Measurements from ENCODE around the gene SCN11A.

Gene SCN11A

GRCh38 chr3:39050029-39050428 is 1.7 kb downstream of the SCN11A start:
- no peak for DNase-seq
- H3K36me3 ChIP-seq (ENCODE audit: control insufficient read depth, insufficient read depth, low read length), result no peaks in the 10 kb centered on the region
- no peak overlapping the region for H3K23ac ChIP-seq (ENCODE audit: low read length)
- H3K79me2 ChIP-seq (ENCODE audit: control insufficient read depth, insufficient read depth, low read length), result peaks cover 16% of the 10 kb centered on the region
- H2BK5ac ChIP-seq (ENCODE audit: low read length), result no peak overlapping the region
- no peak overlapping the region for H3K56ac ChIP-seq (ENCODE audit: low read length)
- no peaks in the 10 kb centered on the region for H3K4me1 ChIP-seq (ENCODE audit: control insufficient read depth, low read depth, low read length)
- no peak overlapping the region for H4K8ac ChIP-seq (ENCODE audit: low read depth, low read length)
- H4K5ac ChIP-seq (ENCODE audit: low read length), result no peak overlapping the region
- no peak overlapping the region for H3K18ac ChIP-seq (ENCODE audit: low read length)
- H3K27me3 ChIP-seq (ENCODE audit: insufficient read depth, low read length, poor library complexity), result no peaks in the 10 kb centered on the region
- no peak overlapping the region for H2AK5ac ChIP-seq (ENCODE audit: low read length)
- no peak overlapping the region for H3K4me2 ChIP-seq (ENCODE audit: low read length)
- no peak overlapping the region for H2BK15ac ChIP-seq (replicated peaks; ENCODE audit: low read depth)
- H3K27ac ChIP-seq (ENCODE audit: low read depth, low read length), result no peak overlapping the region
- H3K4ac ChIP-seq (ENCODE audit: low read depth, low read length), result no peak overlapping the region
- H3K9ac ChIP-seq (ENCODE audit: low read length), result no peak overlapping the region
- H2BK120ac ChIP-seq (ENCODE audit: low read depth, low read length), result no peak overlapping the region
- peaks cover 3% of the 10 kb centered on the region for H3K79me1 ChIP-seq (ENCODE audit: low read length)
- H3K4me3 ChIP-seq (ENCODE audit: low read length), result no peak overlapping the region

GRCh38 chr3:39038165-39038564 is 13.6 kb downstream of the SCN11A start:
- DNase-seq, result no peak
- Histone ChIP-seq H3K27me3 (ENCODE audit: insufficient read depth, low read length, poor library complexity) (no peaks in the 10 kb centered on the region), H3K56ac (ENCODE audit: low read length) (no peak overlapping the region), H3K27ac (ENCODE audit: low read depth, low read length) (no peak overlapping the region), H3K23ac (ENCODE audit: low read length) (no peak overlapping the region), H2BK5ac (ENCODE audit: low read length) (no peak overlapping the region), H3K36me3 (ENCODE audit: control insufficient read depth, insufficient read depth, low read length) (no peaks in the 10 kb centered on the region), H3K4me2 (ENCODE audit: low read length) (no peak overlapping the region), H4K5ac (ENCODE audit: low read length) (no peak overlapping the region), H3K4me1 (ENCODE audit: control insufficient read depth, low read depth, low read length) (no peaks in the 10 kb centered on the region), H2BK120ac (ENCODE audit: low read depth, low read length) (no peak overlapping the region), H3K4ac (ENCODE audit: low read depth, low read length) (no peak overlapping the region), H3K79me2 (ENCODE audit: control insufficient read depth, insufficient read depth, low read length) (no peaks in the 10 kb centered on the region), H3K18ac (ENCODE audit: low read length) (no peak overlapping the region), H3K4me3 (ENCODE audit: low read length) (no peak overlapping the region), H2AK5ac (ENCODE audit: low read length) (no peak overlapping the region), H3K9ac (ENCODE audit: low read length) (no peak overlapping the region), H2BK15ac (replicated peaks; ENCODE audit: low read depth) (no peak overlapping the region), H4K8ac (ENCODE audit: low read depth, low read length) (no peak overlapping the region), H3K79me1 (ENCODE audit: low read length) (no peaks in the 10 kb centered on the region)

GRCh38 chr3:39029556-39029955 is 22.2 kb downstream of the SCN11A start:
- Histone ChIP-seq H3K4ac (ENCODE audit: low read depth, low read length) (no peak overlapping the region), H3K36me3 (ENCODE audit: control insufficient read depth, insufficient read depth, low read length) (no peaks in the 10 kb centered on the region), H3K23ac (ENCODE audit: low read length) (no peak overlapping the region), H3K18ac (ENCODE audit: low read length) (no peak overlapping the region), H2BK15ac (replicated peaks; ENCODE audit: low read depth) (no peak overlapping the region), H3K27me3 (ENCODE audit: insufficient read depth, low read length, poor library complexity) (no peaks in the 10 kb centered on the region), H3K27ac (ENCODE audit: low read depth, low read length) (no peak overlapping the region), H2BK120ac (ENCODE audit: low read depth, low read length) (no peak overlapping the region), H3K79me2 (ENCODE audit: control insufficient read depth, insufficient read depth, low read length) (no peaks in the 10 kb centered on the region), H3K4me3 (ENCODE audit: low read length) (no peak overlapping the region), H3K4me1 (ENCODE audit: control insufficient read depth, low read depth, low read length) (no peaks in the 10 kb centered on the region), H3K4me2 (ENCODE audit: low read length) (no peak overlapping the region), H3K56ac (ENCODE audit: low read length) (no peak overlapping the region), H3K79me1 (ENCODE audit: low read length) (no peaks in the 10 kb centered on the region), H4K5ac (ENCODE audit: low read length) (no peak overlapping the region), H2AK5ac (ENCODE audit: low read length) (no peak overlapping the region), H4K8ac (ENCODE audit: low read depth, low read length) (no peak overlapping the region), H3K9ac (ENCODE audit: low read length) (no peak overlapping the region), H2BK5ac (ENCODE audit: low read length) (no peak overlapping the region)
- DNase-seq, result no peak
- WGBS (ENCODE audit: extremely low coverage, insufficient coverage, low lambda C conversion rate), result no CpG with 5 or more reads among the region's 1 CpG

- H2BK15ac ChIP-seq (replicated peaks; ENCODE audit: low read depth), result no peak overlapping the region
- no peak overlapping the region for H3K27ac ChIP-seq (ENCODE audit: low read depth, low read length)
- no peak for DNase-seq
- WGBS (ENCODE audit: extremely low coverage, insufficient coverage, low lambda C conversion rate), result no CpG with 5 or more reads among the region's 3 CpGs
- no peak overlapping the region for H3K4me3 ChIP-seq (ENCODE audit: low read length)
- H4K5ac ChIP-seq (ENCODE audit: low read length), result no peak overlapping the region
- no peak overlapping the region for H4K8ac ChIP-seq (ENCODE audit: low read depth, low read length)
- no peak overlapping the region for H3K23ac ChIP-seq (ENCODE audit: low read length)
- H3K79me2 ChIP-seq (ENCODE audit: control insufficient read depth, insufficient read depth, low read length), result no peaks in the 10 kb centered on the region
- no peak overlapping the region for H3K56ac ChIP-seq (ENCODE audit: low read length)
- no peaks in the 10 kb centered on the region for H3K79me1 ChIP-seq (ENCODE audit: low read length)
- H3K27me3 ChIP-seq (ENCODE audit: insufficient read depth, low read length, poor library complexity), result no peaks in the 10 kb centered on the region
- no peaks in the 10 kb centered on the region for H3K36me3 ChIP-seq (ENCODE audit: control insufficient read depth, insufficient read depth, low read length)
- H3K4ac ChIP-seq (ENCODE audit: low read depth, low read length), result no peak overlapping the region
- no peaks in the 10 kb centered on the region for H3K4me1 ChIP-seq (ENCODE audit: control insufficient read depth, low read depth, low read length)
- no peak overlapping the region for H2AK5ac ChIP-seq (ENCODE audit: low read length)
- no peak overlapping the region for H3K9ac ChIP-seq (ENCODE audit: low read length)
- H3K4me2 ChIP-seq (ENCODE audit: low read length), result no peak overlapping the region
- no peak overlapping the region for H3K18ac ChIP-seq (ENCODE audit: low read length)
- no peak overlapping the region for H2BK5ac ChIP-seq (ENCODE audit: low read length)
- H2BK120ac ChIP-seq (ENCODE audit: low read depth, low read length), result no peak overlapping the region
Measured at GRCh38 chr3:39028546-39028945, 23.2 kb downstream of the SCN11A start.

GRCh38 chr3:39025222-39025970 is 26.3 kb downstream of the SCN11A start:
- no peak overlapping the region for H3K4me2 ChIP-seq (ENCODE audit: low read length)
- no CpG with 5 or more reads among the region's 6 CpGs for WGBS (ENCODE audit: extremely low coverage, insufficient coverage, low lambda C conversion rate)
- H2AK5ac ChIP-seq (ENCODE audit: low read length), result no peak overlapping the region
- H3K4me3 ChIP-seq (ENCODE audit: low read length), result no peak overlapping the region
- no peak overlapping the region for H3K9ac ChIP-seq (ENCODE audit: low read length)
- no peak overlapping the region for H2BK15ac ChIP-seq (replicated peaks; ENCODE audit: low read depth)
- H3K4ac ChIP-seq (ENCODE audit: low read depth, low read length), result no peak overlapping the region
- no peak overlapping the region for H4K8ac ChIP-seq (ENCODE audit: low read depth, low read length)
- H4K5ac ChIP-seq (ENCODE audit: low read length), result no peak overlapping the region
- no peaks in the 10 kb centered on the region for H3K36me3 ChIP-seq (ENCODE audit: control insufficient read depth, insufficient read depth, low read length)
- H3K4me1 ChIP-seq (ENCODE audit: control insufficient read depth, low read depth, low read length), result no peaks in the 10 kb centered on the region
- no peaks in the 10 kb centered on the region for H3K27me3 ChIP-seq (ENCODE audit: insufficient read depth, low read length, poor library complexity)
- H2BK5ac ChIP-seq (ENCODE audit: low read length), result no peak overlapping the region
- H3K18ac ChIP-seq (ENCODE audit: low read length), result no peak overlapping the region
- H3K79me2 ChIP-seq (ENCODE audit: control insufficient read depth, insufficient read depth, low read length), result no peaks in the 10 kb centered on the region
- no peaks in the 10 kb centered on the region for H3K79me1 ChIP-seq (ENCODE audit: low read length)
- no peak overlapping the region for H2BK120ac ChIP-seq (ENCODE audit: low read depth, low read length)
- no peak overlapping the region for H3K27ac ChIP-seq (ENCODE audit: low read depth, low read length)
- no peak for DNase-seq
- no peak overlapping the region for H3K56ac ChIP-seq (ENCODE audit: low read length)
- H3K23ac ChIP-seq (ENCODE audit: low read length), result no peak overlapping the region

- Histone ChIP-seq H4K8ac (ENCODE audit: low read depth, low read length) (no peak overlapping the region), H2BK5ac (ENCODE audit: low read length) (no peak overlapping the region), H3K79me2 (ENCODE audit: control insufficient read depth, insufficient read depth, low read length) (no peaks in the 10 kb centered on the region), H3K27me3 (ENCODE audit: insufficient read depth, low read length, poor library complexity) (no peaks in the 10 kb centered on the region), H3K27ac (ENCODE audit: low read depth, low read length) (no peak overlapping the region), H3K36me3 (ENCODE audit: control insufficient read depth, insufficient read depth, low read length) (no peaks in the 10 kb centered on the region), H2BK120ac (ENCODE audit: low read depth, low read length) (no peak overlapping the region), H3K4me2 (ENCODE audit: low read length) (no peak overlapping the region), H3K56ac (ENCODE audit: low read length) (no peak overlapping the region), H3K4me3 (ENCODE audit: low read length) (no peak overlapping the region), H3K4me1 (ENCODE audit: control insufficient read depth, low read depth, low read length) (no peaks in the 10 kb centered on the region), H3K18ac (ENCODE audit: low read length) (no peak overlapping the region), H3K4ac (ENCODE audit: low read depth, low read length) (no peak overlapping the region), H2BK15ac (replicated peaks; ENCODE audit: low read depth) (no peak overlapping the region), H4K5ac (ENCODE audit: low read length) (no peak overlapping the region), H3K9ac (ENCODE audit: low read length) (no peak overlapping the region), H2AK5ac (ENCODE audit: low read length) (no peak overlapping the region), H3K79me1 (ENCODE audit: low read length) (no peaks in the 10 kb centered on the region), H3K23ac (ENCODE audit: low read length) (no peak overlapping the region)
- no peak for DNase-seq
Measured at GRCh38 chr3:39024497-39024896, 27.2 kb downstream of the SCN11A start.

All from mesendoderm (in vitro differentiated cells).